CD4-positive, alpha-beta T cell (primary cell): Measurements from ENCODE around the gene RNF125. TPM values are rescaled to one million over a fixed set of nuclear protein-coding genes. Genes with fewer than 3 reads are reported as not detected.

Experiments
- ATAC-seq: fragments of 200-7000 bp; cut with Tn5 transposase; one replicate; pipeline ENCODE4 v1.10.0; 2022; ENCODE audit warnings: mild to moderate bottlenecking; ENCODE audit not compliant: poor library complexity
- CTCF ChIA-PET: fragments of 350-600 bp; sonication (Branson Sonifier 250); formaldehyde crosslinking; loops from one replicate; lab custom pipeline; 2021; ENCODE audit warnings: antibody characterized with exemption, inconsistent platforms; lab: Charles Lee
- POLR2A ChIA-PET: fragments of 350-600 bp; sonication (Branson Sonifier 250); formaldehyde crosslinking; loops from one replicate; lab custom pipeline; 2021; ENCODE audit warnings: antibody characterized with exemption, inconsistent platforms; lab: Charles Lee
- DNase-seq, 14 experiments: peaks; one replicate each; pipeline ENCODE4 v3.0.0-alpha.2; 2013 to 2020; ENCODE audit warnings: mixed read lengths in 2 of 14
- H3K27ac ChIP-seq, 2 donors: one replicate each; pipeline versions ENCODE4 v1.5.1 to v1.7.0; 2013; ENCODE audit warnings: low read length in 2 of 2, low read depth in 1 of 2, mild to moderate bottlenecking in 1 of 2
- H3K27me3 ChIP-seq, 2 experiments: 1 replicate in 1 of 2; 2 replicates in 1 of 2; pipeline versions ENCODE4 v1.6.1 to v1.7.0; 2013; ENCODE audit warnings: low read length in 2 of 2, control low read depth in 1 of 2, mild to moderate bottlenecking in 1 of 2, moderate library complexity in 1 of 2; ENCODE audit not compliant: insufficient read depth in 2 of 2, control insufficient read depth in 1 of 2
- H3K36me3 ChIP-seq: one replicate; pipeline ENCODE4 v1.6.1; 2013; ENCODE audit warnings: low read length, control low read depth; ENCODE audit not compliant: insufficient read depth
- H3K4me1 ChIP-seq: one replicate; pipeline ENCODE4 v1.6.1; 2013; ENCODE audit warnings: low read length, control low read depth; ENCODE audit not compliant: insufficient read depth
- H3K4me3 ChIP-seq: one replicate; pipeline ENCODE4 v1.5.1; 2013; ENCODE audit warnings: mild to moderate bottlenecking, low read length, moderate library complexity
- H3K9me3 ChIP-seq, 2 experiments: 1 replicate in 1 of 2; 2 replicates in 1 of 2; pipeline versions ENCODE4 v1.6.1 to v1.7.0; 2013; ENCODE audit warnings: low read length in 2 of 2, mild to moderate bottlenecking in 2 of 2, control low read depth in 1 of 2, moderate library complexity in 1 of 2; ENCODE audit not compliant: control insufficient read depth in 1 of 2, insufficient read depth in 1 of 2
- H3K27ac Mint-ChIP-seq: one replicate; pipeline ENCODE4 v1.8.0; 2020; ENCODE audit warnings: mixed read lengths
- H3K27me3 Mint-ChIP-seq: one replicate; pipeline ENCODE4 v1.8.0; 2021; ENCODE audit warnings: mixed read lengths
- H3K36me3 Mint-ChIP-seq: one replicate; pipeline ENCODE4 v1.8.0; 2021; ENCODE audit warnings: low read depth, mixed read lengths
- H3K4me1 Mint-ChIP-seq: one replicate; pipeline ENCODE4 v1.8.0; 2021; ENCODE audit warnings: low read depth, mixed read lengths
- H3K4me3 Mint-ChIP-seq: one replicate; pipeline ENCODE4 v1.8.0; 2020; ENCODE audit warnings: mild to moderate bottlenecking, mixed read lengths
- H3K9me3 Mint-ChIP-seq: one replicate; pipeline ENCODE4 v1.8.0; 2020; ENCODE audit warnings: mixed read lengths
- CTCF ChIP-seq: fragments of 200-600 bp; IDR thresholded peaks from one replicate; pipeline ENCODE4 v1.8.0; 2022; ENCODE audit warnings: antibody characterized with exemption, mild to moderate bottlenecking
- intact Hi-C, 2 experiments: fragments of 100-400 bp; cut with DNase I in 1 of 2; cut with micrococcal nuclease in 1 of 2; formaldehyde crosslinking; loops; one replicate each; pipeline versions ENCODE4 v1.15.1 to v1.9.0; 2023 to 2025; cut with DNase I, micrococcal nuclease
- total RNA-seq, 174 experiments: library from RNA in 2 of 174; stranded (reverse) in 2 of 174; gene quantifications; one replicate each; pipeline ENCODE4 v1.2.3 and lab custom pipeline; 2021 to 2026

The RNF125 gene
- total RNA-seq, 2 experiments from 2014 or later, result 107 to 112 TPM

- no peak for DNase-seq
- Histone ChIP-seq H3K27me3 (no peaks in the 10 kb centered on the region), H3K9me3 (no peaks in the 10 kb centered on the region), H3K4me3 (no peak overlapping the region), H3K27ac (no peak overlapping the region), H3K36me3 (peaks cover 40% of the 10 kb centered on the region), H3K4me1 (peaks cover 58% of the 10 kb centered on the region)
- TF ChIP-seq CTCF, result no peak
- Mint-ChIP-seq H3K27ac (peak overlapping the region; percentile 30), H3K9me3 (no peaks in the 10 kb centered on the region), H3K36me3 (peaks cover 96% of the 10 kb centered on the region), H3K4me3 (no peak overlapping the region), H3K4me1 (peaks cover 86% of the 10 kb centered on the region), H3K27me3 (no peaks in the 10 kb centered on the region)
- ChIA-PET CTCF (no interaction called here), POLR2A (interaction anchor here (6.3 kb wide), 1 partner anchor 18 kb away, joined by 108 read pairs; the partner anchor contains the start of gene RNF125)
- intact Hi-C loops, result loop anchor here in 1 of 2 experiments (2.0 kb wide), 1 partner anchor 15 kb away; no protein-coding TSS in a partner anchor
- ATAC-seq, result no peak
These were observed 19.0 kb downstream of the RNF125 start for GRCh38 chr18:32037616-32038015.

- H3K27ac ChIP-seq, result peak overlapping the region in 1 of 2 donors; percentile 8
- peaks cover 48% of the 10 kb centered on the region for H3K36me3 ChIP-seq
- DNase-seq (peak in 11 of 14 experiments; percentile 12 to 84 (median 32)), ATAC-seq (peak; percentile 71)
- ChIA-PET CTCF (interaction anchor here (1.2 kb wide), 1 partner anchor 31 kb away, joined by 7 read pairs; no protein-coding TSS in a partner anchor), POLR2A (interaction anchor here (0.9 to 6.3 kb wide), 13 partner anchors 9 to 98 kb away, joined by 3 to 108 read pairs (median 5); partner anchors contain the start of genes RNF125, RNF138 and TRAPPC8)
- Mint-ChIP-seq H3K36me3 (peaks cover 95% of the 10 kb centered on the region), H3K27me3 (no peaks in the 10 kb centered on the region), H3K4me3 (peak overlapping the region; percentile 77), H3K27ac (peak overlapping the region; percentile 74), H3K9me3 (no peaks in the 10 kb centered on the region), H3K4me1 (peaks cover 62% of the 10 kb centered on the region)
- H3K9me3 ChIP-seq, result no peaks in the 10 kb centered on the region
- H3K4me3 ChIP-seq, result peak overlapping the region; percentile 2
- H3K27me3 ChIP-seq, result no peaks in the 10 kb centered on the region
- intact Hi-C loops, result loop anchor here in 1 of 2 experiments (2.0 kb wide), 1 partner anchor 22 kb away; the partner anchor contains the start of gene RNF125
- no peak for TF ChIP-seq CTCF
- peaks cover 38% of the 10 kb centered on the region for H3K4me1 ChIP-seq
These were observed 22.3 kb downstream of the RNF125 start for GRCh38 chr18:32040936-32041335.

GRCh38 chr18:32042337-32042736 lies 23.7 kb downstream of the RNF125 start:
- H3K9me3 ChIP-seq, result no peaks in the 10 kb centered on the region
- no peak for ATAC-seq
- H3K4me3 ChIP-seq, result no peak overlapping the region
- Mint-ChIP-seq H3K27ac (no peak overlapping the region), H3K27me3 (no peaks in the 10 kb centered on the region), H3K4me1 (peaks cover 54% of the 10 kb centered on the region), H3K9me3 (no peaks in the 10 kb centered on the region), H3K36me3 (peaks cover 95% of the 10 kb centered on the region), H3K4me3 (no peak overlapping the region)
- DNase-seq, result no peak
- CTCF ChIA-PET, result interaction anchor here (1.0 kb wide), 1 partner anchor 30 kb away, joined by 3 read pairs; no protein-coding TSS in a partner anchor
- no peaks in the 10 kb centered on the region for H3K27me3 ChIP-seq
- H3K4me1 ChIP-seq, result peaks cover 37% of the 10 kb centered on the region
- peaks cover 50% of the 10 kb centered on the region for H3K36me3 ChIP-seq
- POLR2A ChIA-PET, result interaction anchor here (2.4 kb wide), 1 partner anchor 23 kb away, joined by 16 read pairs; the partner anchor contains the start of gene RNF125
- no peak for TF ChIP-seq CTCF
- H3K27ac ChIP-seq, result peak overlapping the region in 1 of 2 donors; percentile 32
- intact Hi-C loops, result no loop called here
